ENCODE measurements around the gene XAGE2.

XAGE2 gene

GRCh38 chrX:52349681-52350080 lies 19.1 kb upstream of the XAGE2 start:
- H3K4me3 ChIP-seq (ENCODE audit: low read depth, low read length): no peak overlapping the region
- TF ChIP-seq CTCF (IDR thresholded peaks at IDR 0.05; ENCODE audit: low read depth, low read length): no peak
- no peak for TF ChIP-seq MYC (IDR thresholded peaks at IDR 0.05; ENCODE audit: low read depth, low read length)
- TF ChIP-seq POLR2A (IDR thresholded peaks at IDR 0.05; ENCODE audit: extremely low read depth, insufficient read length): no peak
- no peak for TF ChIP-seq MAX (IDR thresholded peaks at IDR 0.05; ENCODE audit: low read depth, low read length)
- no peak for DNase-seq (ENCODE audit: low read depth)

DNA sequence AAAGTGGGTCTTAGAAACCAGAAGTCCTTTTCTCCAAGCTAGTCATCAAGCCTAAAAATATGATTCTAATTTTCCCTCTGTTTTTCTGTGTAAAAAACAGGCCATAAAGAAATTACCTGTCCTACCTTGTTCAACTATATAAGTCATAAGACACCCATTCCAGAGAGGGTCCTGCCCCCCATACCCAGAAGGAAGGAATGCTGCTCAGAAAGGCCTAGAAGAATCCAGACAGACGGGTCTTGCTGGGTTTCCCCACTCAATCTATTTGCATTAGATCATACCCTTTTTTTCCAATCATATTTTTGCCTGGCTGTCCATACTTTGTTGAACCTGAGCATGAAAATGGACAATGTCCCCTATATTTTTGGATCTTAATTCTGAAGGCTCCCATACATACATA lies 16.3 kb upstream of the XAGE2 start:
- H3K4me3 ChIP-seq (ENCODE audit: low read depth, low read length): no peak overlapping the region
- DNase-seq (ENCODE audit: low read depth): no peak

DNA sequence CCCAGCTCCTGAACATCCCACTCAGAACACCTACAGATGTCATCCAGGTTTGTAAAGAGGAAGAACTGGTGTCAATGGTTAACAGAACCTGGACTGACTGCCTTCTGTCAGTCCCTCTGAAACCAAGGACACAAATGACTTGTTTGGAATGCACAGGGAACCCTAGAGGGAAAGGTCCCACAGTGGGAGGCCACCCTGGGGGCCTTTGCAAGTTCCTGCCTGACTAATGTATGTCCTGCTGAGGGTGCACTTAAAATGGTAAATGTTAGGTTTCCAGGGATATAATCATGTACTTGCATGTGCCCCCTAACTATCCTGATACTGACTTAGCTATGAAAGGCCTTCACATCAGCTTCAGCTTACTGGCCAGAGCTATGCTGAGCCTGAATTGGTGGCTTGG lies 15.0 kb upstream of the XAGE2 start:
- TF ChIP-seq POLR2A (IDR thresholded peaks at IDR 0.05; ENCODE audit: extremely low read depth, insufficient read length) (no peak), MYC (IDR thresholded peaks at IDR 0.05; ENCODE audit: low read depth, low read length) (no peak), CTCF (IDR thresholded peaks at IDR 0.05; ENCODE audit: low read depth, low read length) (no peak), MAX (IDR thresholded peaks at IDR 0.05; ENCODE audit: low read depth, low read length) (no peak)
- H3K4me3 ChIP-seq (ENCODE audit: low read depth, low read length): no peak overlapping the region
- DNase-seq (ENCODE audit: low read depth): no peak

More for the DNA sequence above, 16.3 kb upstream of the XAGE2 start:
- TF ChIP-seq MAX (IDR thresholded peaks at IDR 0.05; ENCODE audit: low read depth, low read length) (no peak), MYC (IDR thresholded peaks at IDR 0.05; ENCODE audit: low read depth, low read length) (no peak), CTCF (IDR thresholded peaks at IDR 0.05; ENCODE audit: low read depth, low read length) (no peak), POLR2A (IDR thresholded peaks at IDR 0.05; ENCODE audit: extremely low read depth, insufficient read length) (no peak)

- no peak for DNase-seq (ENCODE audit: low read depth)
- H3K4me3 ChIP-seq (ENCODE audit: low read depth, low read length): no peak overlapping the region
- TF ChIP-seq CTCF (IDR thresholded peaks at IDR 0.05; ENCODE audit: low read depth, low read length) (no peak), MAX (IDR thresholded peaks at IDR 0.05; ENCODE audit: low read depth, low read length) (no peak), POLR2A (IDR thresholded peaks at IDR 0.05; ENCODE audit: extremely low read depth, insufficient read length) (no peak), MYC (IDR thresholded peaks at IDR 0.05; ENCODE audit: low read depth, low read length) (no peak)
Observed at GRCh38 chrX:52355108-52355507, 13.7 kb upstream of the XAGE2 start.

DNA sequence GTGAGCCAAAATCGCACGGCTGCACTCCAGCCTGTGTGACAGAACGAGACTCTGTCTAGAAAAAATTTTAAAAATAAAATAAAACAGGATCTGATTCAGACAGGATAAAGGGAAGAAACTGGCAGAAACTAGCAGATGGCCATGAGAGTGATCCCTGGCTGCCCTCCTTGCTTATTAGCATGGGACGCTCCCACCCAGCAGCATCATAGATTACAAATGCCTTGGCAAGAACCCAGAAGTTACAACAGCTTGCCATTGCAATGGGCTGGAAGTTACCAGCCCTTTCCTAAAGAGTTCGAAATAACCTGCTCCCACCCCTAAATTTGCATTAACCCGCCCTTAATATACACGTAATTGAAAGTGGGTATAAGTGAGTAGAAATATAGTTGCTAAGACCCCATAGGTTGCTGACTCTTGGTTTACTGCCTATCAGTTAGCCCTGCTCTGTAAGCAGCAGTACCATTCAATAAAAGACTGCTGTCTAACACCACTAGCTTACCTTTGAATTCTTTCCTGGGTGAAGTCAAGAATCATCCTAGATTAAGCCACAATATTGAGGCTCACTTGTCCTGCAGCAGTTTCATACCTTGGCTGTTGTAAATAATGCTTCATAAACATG lies 9.1 kb upstream of the XAGE2 start:
- no peak for TF ChIP-seq MYC (IDR thresholded peaks at IDR 0.05; ENCODE audit: low read depth, low read length)
- TF ChIP-seq POLR2A (IDR thresholded peaks at IDR 0.05; ENCODE audit: extremely low read depth, insufficient read length): no peak
- TF ChIP-seq CTCF (IDR thresholded peaks at IDR 0.05; ENCODE audit: low read depth, low read length): no peak
- no peak for TF ChIP-seq MAX (IDR thresholded peaks at IDR 0.05; ENCODE audit: low read depth, low read length)
- no peak overlapping the region for H3K4me3 ChIP-seq (ENCODE audit: low read depth, low read length)
- no peak for DNase-seq (ENCODE audit: low read depth)
